IPS-20b (cell line): ENCODE results near the gene HIVEP1.

Experiments used
- H3K27ac ChIP-seq: one replicate; pipeline ENCODE4 v1.5.1; 2013; ENCODE audit warnings: low read length
- H3K27me3 ChIP-seq: 2 replicates; pipeline ENCODE4 v1.6.1; 2013; ENCODE audit warnings: mild to moderate bottlenecking, low read length, inconsistent platforms; ENCODE audit not compliant: insufficient read depth
- H3K36me3 ChIP-seq: 2 replicates; pipeline ENCODE4 v1.6.1; 2013; ENCODE audit warnings: low read depth, mild to moderate bottlenecking, inconsistent platforms, low read length, moderate library complexity; ENCODE audit not compliant: insufficient read depth
- H3K4me1 ChIP-seq: 2 replicates; pipeline ENCODE4 v1.6.1; 2013; ENCODE audit warnings: mild to moderate bottlenecking, control low read depth, inconsistent platforms, low read length, moderate library complexity; ENCODE audit not compliant: insufficient read depth
- H3K4me3 ChIP-seq: 2 replicates; pipeline ENCODE4 v1.5.1; 2013; ENCODE audit warnings: mild to moderate bottlenecking, low read length, inconsistent platforms
- H3K9ac ChIP-seq: 2 replicates; pipeline ENCODE4 v1.6.1; 2013; ENCODE audit warnings: low read depth, mild to moderate bottlenecking, inconsistent platforms, low read length, moderate library complexity
- H3K9me3 ChIP-seq: 2 replicates; pipeline ENCODE4 v1.6.1; 2013; ENCODE audit warnings: mild to moderate bottlenecking, low read depth, low read length, inconsistent platforms; ENCODE audit not compliant: insufficient read depth

Gene HIVEP1

GRCh38 chr6:12012038-12012557 is at the start of gene HIVEP1:
Gene HIVEP1 (plus strand): TSS chr6:12012312. CDS start chr6:12015629, 3,317 bp downstream.
- H3K9me3 ChIP-seq = no peaks in the 10 kb centered on the region
- peaks cover 26% of the 10 kb centered on the region for H3K36me3 ChIP-seq
- H3K4me1 ChIP-seq = peaks cover 30% of the 10 kb centered on the region
- H3K4me3 ChIP-seq = peak within 1 kb of the TSS; percentile 78
- H3K27ac ChIP-seq = peak within 1 kb of the TSS; percentile 58
- H3K27me3 ChIP-seq = no peaks in the 10 kb centered on the region; the same call in 1 of the 2 replicates
- H3K9ac ChIP-seq = peak within 1 kb of the TSS; percentile 80

- Histone ChIP-seq H3K27ac (no peak overlapping the region), H3K9ac (no peak overlapping the region), H3K9me3 (no peaks in the 10 kb centered on the region), H3K4me3 (no peak overlapping the region), H3K36me3 (no peaks in the 10 kb centered on the region), H3K27me3 (no peaks in the 10 kb centered on the region), H3K4me1 (peaks cover 2% of the 10 kb centered on the region; the same call in 1 of the 2 replicates)
Measured at GRCh38 chr6:11963756-11964500, 48.2 kb upstream of the HIVEP1 start.

- no peak overlapping the region for H3K27ac ChIP-seq
- no peaks in the 10 kb centered on the region for H3K36me3 ChIP-seq
- no peaks in the 10 kb centered on the region for H3K27me3 ChIP-seq
- H3K4me3 ChIP-seq = no peak overlapping the region
- no peak overlapping the region for H3K9ac ChIP-seq
- no peaks in the 10 kb centered on the region for H3K9me3 ChIP-seq
- H3K4me1 ChIP-seq = peaks cover 2% of the 10 kb centered on the region; the same call in 1 of the 2 replicates
Measured at GRCh38 chr6:11964729-11965335, 47.3 kb upstream of the HIVEP1 start.

- no peaks in the 10 kb centered on the region for H3K9me3 ChIP-seq
- H3K4me3 ChIP-seq = no peak overlapping the region
- peaks cover 2% of the 10 kb centered on the region; the same call in 1 of the 2 replicates for H3K4me1 ChIP-seq
- H3K27me3 ChIP-seq = no peaks in the 10 kb centered on the region
- no peak overlapping the region for H3K27ac ChIP-seq
- no peaks in the 10 kb centered on the region for H3K36me3 ChIP-seq
- no peak overlapping the region for H3K9ac ChIP-seq
Measured at GRCh38 chr6:11965499-11965898, 46.6 kb upstream of the HIVEP1 start.

GRCh38 chr6:11968241-11968806 is 43.8 kb upstream of the HIVEP1 start:
- Histone ChIP-seq H3K36me3 (no peaks in the 10 kb centered on the region), H3K4me3 (no peak overlapping the region), H3K27ac (no peak overlapping the region)

GRCh38 chr6:11969092-11969491 is 43.0 kb upstream of the HIVEP1 start:
- H3K27ac ChIP-seq = no peak overlapping the region
- H3K27me3 ChIP-seq = no peaks in the 10 kb centered on the region
- H3K36me3 ChIP-seq = no peaks in the 10 kb centered on the region
- no peak overlapping the region for H3K9ac ChIP-seq
- peaks cover 26% of the 10 kb centered on the region for H3K4me1 ChIP-seq
- H3K9me3 ChIP-seq = no peaks in the 10 kb centered on the region
- no peak overlapping the region for H3K4me3 ChIP-seq

More at GRCh38 chr6:11968241-11968806, 43.8 kb upstream of the HIVEP1 start:
- peaks cover 23% of the 10 kb centered on the region for H3K4me1 ChIP-seq
- H3K9ac ChIP-seq = no peak overlapping the region
- H3K9me3 ChIP-seq = no peaks in the 10 kb centered on the region
- H3K27me3 ChIP-seq = no peaks in the 10 kb centered on the region

GRCh38 chr6:11970114-11970513 is 42.0 kb upstream of the HIVEP1 start:
- no peaks in the 10 kb centered on the region for H3K9me3 ChIP-seq
- H3K27me3 ChIP-seq = no peaks in the 10 kb centered on the region
- H3K9ac ChIP-seq = no peak overlapping the region
- H3K27ac ChIP-seq = no peak overlapping the region
- no peaks in the 10 kb centered on the region for H3K36me3 ChIP-seq
- no peak overlapping the region for H3K4me3 ChIP-seq
- peaks cover 24% of the 10 kb centered on the region for H3K4me1 ChIP-seq

- H3K36me3 ChIP-seq = no peaks in the 10 kb centered on the region
- H3K27ac ChIP-seq = no peak overlapping the region
- H3K9me3 ChIP-seq = no peaks in the 10 kb centered on the region
- H3K27me3 ChIP-seq = no peaks in the 10 kb centered on the region
- peaks cover 24% of the 10 kb centered on the region for H3K4me1 ChIP-seq
- no peak overlapping the region for H3K4me3 ChIP-seq
- no peak overlapping the region for H3K9ac ChIP-seq
Measured at GRCh38 chr6:11971154-11971553, 41.0 kb upstream of the HIVEP1 start.

- H3K9me3 ChIP-seq = no peaks in the 10 kb centered on the region
- no peaks in the 10 kb centered on the region for H3K36me3 ChIP-seq
- peak overlapping the region; percentile 73 for H3K27ac ChIP-seq
- H3K4me3 ChIP-seq = no peak overlapping the region
- peaks cover 24% of the 10 kb centered on the region for H3K4me1 ChIP-seq
- no peaks in the 10 kb centered on the region for H3K27me3 ChIP-seq
- peak overlapping the region; percentile 32; the same call in 1 of the 2 replicates for H3K9ac ChIP-seq
Measured at GRCh38 chr6:11972270-11972669, 39.8 kb upstream of the HIVEP1 start.

- Histone ChIP-seq H3K4me1 (peaks cover 24% of the 10 kb centered on the region), H3K4me3 (peak overlapping the region; percentile 32; the same call in 1 of the 2 replicates), H3K27me3 (no peaks in the 10 kb centered on the region), H3K27ac (peak overlapping the region; percentile 73), H3K9ac (peak overlapping the region; percentile 32; the same call in 1 of the 2 replicates), H3K9me3 (no peaks in the 10 kb centered on the region), H3K36me3 (no peaks in the 10 kb centered on the region)
Measured at GRCh38 chr6:11972806-11973205, 39.3 kb upstream of the HIVEP1 start.

GRCh38 chr6:11973238-11973637 is 38.9 kb upstream of the HIVEP1 start:
- peaks cover 24% of the 10 kb centered on the region for H3K4me1 ChIP-seq
- no peaks in the 10 kb centered on the region for H3K27me3 ChIP-seq
- H3K4me3 ChIP-seq = peak overlapping the region; percentile 32; the same call in 1 of the 2 replicates
- no peaks in the 10 kb centered on the region for H3K36me3 ChIP-seq
- no peaks in the 10 kb centered on the region for H3K9me3 ChIP-seq
- H3K27ac ChIP-seq = peak overlapping the region; percentile 73
- H3K9ac ChIP-seq = peak overlapping the region; percentile 32; the same call in 1 of the 2 replicates
